DMS 273 (cell line): ENCODE data around the gene BNC2.

Source experiments
- DNase-seq: peaks from one replicate; lab custom pipeline; 2025; ENCODE audit not compliant: unreplicated experiment; lab: John Stamatoyannopoulos, UW

BNC2 gene

DNA sequence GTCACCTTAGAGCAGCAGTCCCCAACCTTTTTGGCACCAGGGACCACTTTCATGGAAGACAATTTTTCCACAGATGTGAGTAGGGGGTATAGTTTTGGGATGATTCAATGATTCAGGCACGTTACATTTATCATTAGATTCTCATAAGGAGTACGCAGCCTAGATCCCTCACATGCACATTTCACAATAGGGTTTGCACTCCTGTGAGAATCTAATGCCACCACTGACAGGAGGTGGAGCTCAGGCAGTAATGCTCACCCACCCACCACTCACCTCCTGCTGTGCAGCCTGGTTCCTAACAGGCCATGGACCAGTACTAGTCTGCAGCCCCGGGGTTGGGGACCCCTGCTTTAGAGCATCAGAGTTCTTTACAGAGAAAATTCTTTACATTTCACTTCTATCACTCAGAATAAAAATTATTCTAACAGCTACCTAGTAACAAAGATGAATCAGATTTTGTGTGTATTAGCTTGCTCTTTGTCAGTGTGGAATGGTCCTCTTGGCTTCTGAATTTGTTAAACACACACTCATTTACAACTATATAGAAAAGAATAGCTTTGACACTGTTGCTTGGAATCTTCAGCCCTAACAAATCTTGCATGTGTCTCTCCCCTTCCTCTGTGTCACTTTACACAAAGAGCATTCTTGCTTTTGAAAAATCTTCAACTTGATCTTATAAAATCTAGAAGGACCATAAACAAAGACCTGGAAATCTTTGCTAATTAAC is 438.6 kb downstream of the BNC2 start:
- DNase-seq = no peak

DNA sequence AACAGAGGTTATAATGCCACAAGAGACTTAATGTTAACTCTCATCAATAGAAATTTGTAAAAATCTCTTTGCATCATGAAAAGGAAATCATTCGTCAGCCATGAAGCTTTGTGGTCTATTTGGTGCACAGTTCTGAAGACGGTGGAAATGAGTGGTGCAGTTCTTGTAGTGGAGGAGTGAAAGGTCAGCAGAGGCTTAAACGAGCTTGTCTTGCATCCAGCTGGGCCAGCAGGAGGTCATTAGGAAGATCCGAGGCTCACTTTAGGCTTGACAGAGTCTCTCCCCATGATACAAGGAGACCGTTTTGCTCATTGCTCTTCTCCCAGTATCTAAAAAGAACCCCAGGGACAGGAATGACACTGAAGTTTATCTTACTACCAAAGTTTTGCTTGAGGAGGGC is 440.8 kb downstream of the BNC2 start:
- DNase-seq = no peak

DNA sequence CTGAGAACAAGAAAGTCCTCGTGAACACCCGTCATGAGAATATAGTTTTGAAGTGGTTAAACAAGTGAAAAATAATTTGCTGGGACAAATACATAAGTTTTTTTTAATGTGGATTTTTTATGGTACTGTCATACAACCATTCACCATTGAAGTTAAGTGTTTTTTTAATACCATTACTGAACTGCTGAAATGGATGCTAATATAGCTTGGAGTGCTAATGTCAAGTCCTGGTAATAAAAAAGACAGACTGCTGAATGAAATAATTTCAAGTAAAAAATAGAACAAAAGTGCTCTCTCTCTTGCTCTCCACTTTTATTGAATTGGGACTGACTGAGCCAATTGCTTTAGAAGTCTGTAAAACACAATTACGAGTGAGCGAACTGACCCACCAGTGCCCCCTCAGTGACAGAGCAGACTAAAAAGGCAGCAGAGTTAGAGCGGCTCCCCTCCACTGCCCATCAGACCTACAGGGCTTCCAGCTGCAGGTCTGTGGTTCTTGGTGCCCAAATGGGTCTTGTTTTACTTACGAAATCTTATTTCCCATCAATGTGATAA is 442.5 kb downstream of the BNC2 start:
- DNase-seq = no peak

DNA sequence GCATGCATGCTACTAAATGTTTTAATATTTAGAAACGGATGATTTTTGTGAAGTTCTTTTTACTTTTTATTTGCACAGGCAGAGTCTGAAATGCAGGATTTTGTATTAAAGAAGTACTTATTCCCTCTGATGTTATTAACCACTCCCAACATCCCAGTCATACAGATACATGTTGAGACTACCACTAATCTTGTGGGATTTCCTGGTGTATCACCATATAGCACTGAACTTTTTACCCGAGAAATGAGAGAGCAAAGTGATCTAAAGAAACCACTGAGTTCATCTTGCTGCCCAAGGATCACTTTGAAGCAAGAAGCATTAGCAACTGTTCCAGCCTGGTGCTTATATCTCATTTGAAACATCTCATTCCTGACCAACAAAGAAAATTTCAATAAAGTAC is 443.8 kb downstream of the BNC2 start:
- no peak for DNase-seq

DNA sequence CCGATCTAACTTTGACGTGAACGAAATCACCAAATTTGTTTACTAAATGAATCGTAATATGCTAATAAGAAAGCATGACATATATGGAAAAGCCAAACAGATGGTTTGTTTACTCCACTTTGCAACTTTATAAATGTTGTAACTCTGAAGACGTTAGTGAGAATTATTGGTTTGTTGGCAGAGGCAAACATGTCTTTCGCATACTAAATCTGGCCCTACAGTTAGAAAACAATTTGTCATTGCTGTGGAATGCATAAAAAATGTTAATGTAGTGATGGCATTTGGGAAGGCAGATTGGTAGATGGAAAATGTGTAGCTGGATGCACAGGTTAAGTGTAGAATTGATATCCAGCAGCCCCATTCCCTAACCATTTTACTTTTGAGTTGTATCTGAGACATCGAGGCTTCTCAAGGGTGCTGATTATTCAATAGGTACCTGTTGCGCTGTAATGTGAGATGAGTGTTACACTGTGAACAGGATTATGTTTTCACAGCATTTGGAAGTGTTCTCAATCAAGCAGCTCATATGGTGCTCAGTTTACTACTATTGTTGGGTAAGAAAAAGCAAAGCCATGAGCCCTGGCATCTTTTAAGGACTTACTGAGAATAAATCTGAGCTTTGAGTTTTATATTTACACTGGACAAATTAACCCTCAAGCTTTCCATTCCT is 444.8 kb downstream of the BNC2 start:
- no peak for DNase-seq

DNA sequence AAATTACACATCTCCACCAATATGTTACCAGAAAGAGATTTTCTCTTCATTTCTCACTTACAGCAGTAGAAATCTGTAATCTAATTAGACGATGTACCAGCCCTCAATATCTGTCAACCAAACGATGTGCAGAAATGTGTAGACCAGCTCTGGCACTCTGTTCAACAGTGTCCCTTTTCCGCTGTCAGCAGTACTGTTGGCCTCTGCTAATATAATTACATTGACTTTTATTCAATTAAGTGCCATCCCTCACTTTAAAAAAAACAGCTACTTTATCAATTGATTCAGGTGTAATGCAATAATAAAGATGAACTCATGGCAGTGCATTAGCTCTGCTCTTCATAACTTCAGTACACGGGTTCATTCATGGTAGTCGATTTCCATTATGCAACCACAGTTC is 448.4 kb downstream of the BNC2 start:
- no peak for DNase-seq

DNA sequence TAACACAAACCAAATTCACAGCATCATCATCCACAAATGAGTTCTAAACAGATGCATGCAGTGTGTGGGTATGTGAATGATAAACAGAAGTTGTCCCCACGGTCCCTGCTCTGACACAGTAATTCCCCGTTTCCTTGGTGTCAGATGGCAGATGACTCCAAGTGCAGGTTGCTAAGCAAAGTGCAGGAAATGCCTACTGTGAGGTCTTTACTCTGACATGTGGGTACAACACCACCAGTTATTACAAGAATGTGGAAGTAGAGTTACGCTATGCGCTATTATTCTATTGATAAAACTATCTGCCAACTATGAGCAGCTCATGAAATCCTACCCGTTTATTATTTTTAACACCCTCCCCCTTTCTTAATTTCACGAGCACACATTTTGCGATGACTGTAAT is 448.9 kb downstream of the BNC2 start:
- peak; percentile 10 for DNase-seq

DNA sequence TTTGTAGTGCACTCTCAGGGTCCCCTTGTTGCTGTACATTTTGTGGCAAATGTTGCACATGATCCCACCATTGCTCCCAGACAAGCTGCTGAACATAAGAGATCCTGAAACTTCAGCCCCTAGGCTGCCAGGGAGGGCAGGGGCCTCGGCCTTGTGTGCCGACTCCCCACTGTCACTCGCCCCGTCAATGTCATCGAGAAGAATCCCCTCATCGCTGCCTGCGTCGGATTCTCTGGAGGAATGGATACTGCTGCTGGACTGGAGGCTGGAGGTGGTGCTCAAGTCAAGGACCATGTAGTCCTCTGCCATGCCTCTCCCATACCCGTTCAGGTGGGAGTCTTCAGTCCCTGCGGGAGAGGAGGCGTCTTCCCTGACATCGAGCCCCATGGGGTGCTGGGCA is 451.3 kb downstream of the BNC2 start:
- DNase-seq = no peak

DNA sequence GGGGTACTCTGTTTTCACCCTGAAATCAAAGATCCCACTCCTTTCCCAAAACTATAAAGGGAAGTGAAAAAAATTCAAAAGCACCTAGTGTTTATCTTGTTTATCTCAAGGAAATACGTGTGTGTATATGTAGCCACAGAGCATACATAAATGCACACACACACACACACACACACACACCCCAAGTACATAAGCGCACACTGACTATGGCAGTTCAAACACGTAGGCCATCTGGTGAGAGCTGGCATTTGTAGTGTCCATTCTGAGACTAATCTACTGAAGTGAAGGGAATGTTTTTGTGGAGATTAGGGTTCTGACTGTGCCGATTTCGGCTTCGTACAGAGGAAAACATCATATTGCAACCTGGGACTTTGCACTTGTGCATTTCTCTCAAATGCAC is 451.7 kb downstream of the BNC2 start:
- no peak for DNase-seq

DNA sequence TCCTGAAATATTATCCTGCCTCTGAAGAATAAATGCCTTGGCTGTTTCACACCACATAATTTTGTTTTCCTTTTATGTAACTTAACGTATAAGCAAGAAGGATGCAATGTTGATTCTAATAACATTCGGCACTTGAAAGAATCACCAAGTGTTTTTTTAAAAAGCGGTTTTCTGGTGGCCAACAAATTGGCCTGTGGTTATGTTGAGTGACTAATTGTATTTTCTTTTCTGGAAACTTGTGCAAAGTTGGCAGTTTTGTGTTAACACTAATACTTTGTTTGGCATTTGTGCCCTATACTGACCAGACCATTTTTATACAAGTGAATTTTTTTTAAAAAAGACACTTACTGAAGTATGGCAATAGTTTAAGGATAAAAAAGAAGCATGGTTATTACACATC is 452.7 kb downstream of the BNC2 start:
- DNase-seq = no peak

DNA sequence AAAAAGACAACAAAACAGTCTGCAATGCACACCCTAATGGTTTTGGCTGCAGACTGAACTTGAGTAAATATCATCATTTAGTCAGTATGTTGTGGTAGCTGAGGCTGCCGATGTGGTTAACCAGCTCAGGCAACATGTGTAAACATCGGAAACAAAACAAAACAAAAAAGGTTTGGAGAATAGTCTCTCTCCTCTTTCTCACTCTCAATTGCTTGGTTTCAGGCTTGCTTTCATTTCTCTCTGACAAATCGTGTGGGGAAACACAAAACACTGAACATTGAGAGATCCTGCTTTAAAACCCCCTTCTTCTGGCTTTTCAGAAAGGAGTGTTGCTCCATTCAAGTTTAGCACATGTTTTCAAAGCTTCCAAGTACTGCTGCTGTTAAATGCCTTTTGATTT is 453.3 kb downstream of the BNC2 start:
- DNase-seq = no peak

DNA sequence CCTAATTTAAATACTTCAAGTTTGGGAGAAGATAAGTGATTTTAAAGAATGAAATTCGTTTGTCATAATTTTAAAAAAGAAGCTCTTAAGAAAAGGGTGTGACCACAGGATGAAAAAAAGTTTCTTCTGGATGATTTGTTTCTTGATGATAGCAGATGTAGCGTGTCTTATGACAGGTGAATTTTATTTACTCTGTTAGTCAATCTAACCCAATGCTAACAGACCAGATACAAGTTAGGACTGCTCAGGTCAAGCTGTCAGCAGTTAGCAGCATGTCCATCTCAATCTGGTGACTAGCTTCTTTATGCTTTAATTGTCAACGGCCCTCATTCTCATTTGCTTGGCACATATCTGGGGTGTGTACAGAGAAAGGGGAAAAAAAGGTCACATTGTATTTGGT is 456.0 kb downstream of the BNC2 start:
- peak; percentile 17 for DNase-seq

DNA sequence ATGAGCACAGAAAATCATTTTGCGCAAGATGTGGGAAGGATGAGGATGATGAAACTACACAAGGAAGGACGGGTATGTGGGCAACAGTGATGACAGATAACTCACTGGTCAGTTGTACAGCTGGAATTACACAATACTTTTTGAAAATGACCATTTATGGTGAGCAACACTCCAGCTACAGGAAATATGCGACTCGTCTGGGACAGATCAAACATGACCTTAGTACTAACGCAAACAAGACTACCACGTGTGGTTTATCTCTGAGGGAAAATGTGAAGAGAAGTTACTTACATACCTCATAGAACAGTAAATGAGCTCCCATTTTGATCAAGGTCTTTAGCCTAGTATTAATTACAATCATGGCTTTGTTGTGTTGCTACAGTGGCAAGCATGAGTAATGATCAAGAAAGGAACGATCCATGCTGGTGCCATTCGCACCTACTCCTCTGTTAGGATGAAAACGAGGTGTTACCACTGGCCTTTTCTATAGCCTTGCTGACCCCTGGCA is 456.9 kb downstream of the BNC2 start:
- DNase-seq = no peak

DNA sequence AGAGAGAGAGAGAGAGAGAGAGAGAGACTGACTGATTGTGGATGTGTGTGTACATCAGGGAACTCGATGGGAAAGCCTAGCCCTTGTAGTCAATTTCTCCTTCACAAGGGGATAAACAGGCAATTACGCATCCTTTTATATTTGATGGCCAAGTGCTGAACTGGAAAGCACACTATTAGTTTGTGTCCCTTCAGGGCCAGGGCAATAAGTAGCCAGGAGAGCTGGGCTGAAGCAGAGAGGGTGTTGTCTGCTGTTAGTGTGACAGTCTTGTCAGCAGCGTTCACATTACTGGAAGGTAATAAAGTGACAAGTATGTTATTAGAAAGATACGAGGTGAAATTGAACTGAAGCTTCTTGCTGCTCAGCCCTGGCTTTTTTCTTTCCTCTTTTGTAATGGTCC is 457.7 kb downstream of the BNC2 start:
- DNase-seq = no peak

DNA sequence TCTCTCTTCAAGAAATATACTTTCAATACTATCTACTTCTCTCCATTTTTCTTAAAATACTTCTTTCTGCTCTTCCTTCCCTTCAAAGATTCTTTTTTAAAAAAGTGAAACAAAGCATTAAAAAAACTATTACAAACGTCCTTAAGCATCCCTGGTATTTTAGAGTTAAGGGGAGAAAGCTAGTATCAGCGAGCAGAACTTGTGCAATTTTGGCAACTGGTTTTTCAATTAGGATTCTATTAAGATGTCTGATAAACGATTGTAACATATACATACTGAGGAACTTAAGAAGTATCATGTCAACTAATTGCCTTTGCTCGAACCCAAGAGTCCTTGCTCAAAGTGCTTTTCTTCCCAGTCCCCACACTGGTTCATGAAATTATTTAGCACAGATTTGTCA is 459.2 kb downstream of the BNC2 start:
- no peak for DNase-seq

DNA sequence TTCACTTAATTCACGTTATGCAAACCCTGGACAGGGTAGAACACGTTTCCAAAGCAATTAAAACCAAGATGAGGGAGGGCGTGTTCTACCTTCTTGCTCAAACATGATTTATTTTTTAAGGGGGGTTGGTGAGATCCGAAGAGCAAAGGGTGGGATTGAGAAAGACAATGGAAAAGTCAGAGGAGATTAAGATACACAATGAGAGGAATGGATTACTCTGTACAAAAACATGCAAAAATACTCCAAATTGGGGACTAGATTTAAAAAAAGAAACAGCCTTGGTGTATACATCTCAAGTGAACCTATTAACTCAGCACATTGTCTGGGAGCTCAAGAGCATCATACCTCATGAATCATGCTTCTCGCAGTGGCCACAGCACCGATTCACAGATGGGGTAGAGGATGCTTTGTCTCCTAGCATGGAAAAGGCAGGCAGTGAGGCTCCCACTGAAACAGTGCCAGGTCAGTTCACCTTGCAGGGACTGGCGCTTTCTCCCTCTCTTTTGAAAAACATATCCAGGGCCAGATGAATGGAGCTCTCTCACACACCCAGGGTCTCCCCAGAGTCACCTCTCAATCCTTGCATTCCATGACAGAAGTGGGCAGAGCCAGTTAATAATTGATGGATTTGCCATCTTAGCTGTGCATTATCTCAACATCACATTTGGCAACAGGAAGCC is 459.7 kb downstream of the BNC2 start:
- DNase-seq = no peak

DNA sequence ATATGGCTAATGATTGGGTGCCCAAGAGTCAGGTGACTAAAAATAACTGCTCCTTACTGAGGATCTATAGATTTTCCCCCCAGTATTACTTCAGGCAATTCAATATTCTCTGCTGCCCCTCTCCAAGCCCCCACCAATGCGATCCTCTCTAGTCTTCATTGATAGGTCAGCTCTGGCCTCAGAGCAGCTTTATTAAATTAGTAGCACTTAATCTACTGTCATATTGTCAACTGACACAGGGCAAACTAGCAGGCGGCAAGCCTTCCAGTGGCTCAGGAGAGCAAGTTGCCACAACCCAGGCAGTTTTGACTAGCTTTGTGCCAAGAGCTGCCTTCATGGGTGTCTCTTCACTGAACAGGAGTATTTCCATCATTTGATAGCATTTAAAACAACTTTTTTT is 462.9 kb downstream of the BNC2 start:
- DNase-seq = peak; percentile 15

DNA sequence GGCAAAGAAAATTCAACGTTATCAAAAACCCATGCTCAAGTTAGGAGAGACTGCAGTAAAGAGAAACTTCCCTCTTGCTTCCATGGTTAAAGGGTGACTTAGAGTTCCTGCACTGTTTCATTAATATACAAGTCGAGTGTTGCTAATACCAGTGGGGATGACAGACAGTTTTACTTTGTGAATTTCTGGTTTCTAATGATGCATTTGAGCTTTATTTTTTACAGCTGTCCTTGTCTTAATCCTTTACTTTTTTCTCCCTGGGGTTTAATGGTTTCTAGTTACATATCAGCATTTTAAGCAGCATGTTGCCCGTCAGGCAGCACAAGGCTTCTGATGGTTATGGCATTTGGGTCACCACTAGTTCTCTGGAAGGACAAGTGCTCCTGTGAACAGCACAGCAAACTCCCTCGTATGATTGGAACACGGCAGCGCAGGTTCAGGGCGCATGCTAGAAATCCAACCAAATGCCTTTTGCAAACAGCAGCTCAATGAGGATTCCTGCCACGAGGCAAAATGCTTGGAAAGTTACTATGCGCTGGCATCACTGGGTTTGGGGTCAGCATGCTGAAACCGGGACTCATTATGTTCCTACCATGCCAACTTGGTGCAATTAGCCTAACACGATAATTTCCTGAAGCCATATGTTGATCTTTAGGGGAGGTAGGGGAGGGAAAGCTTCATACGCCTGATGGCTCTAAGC is 463.8 kb downstream of the BNC2 start:
- peak; percentile 81 for DNase-seq

DNA sequence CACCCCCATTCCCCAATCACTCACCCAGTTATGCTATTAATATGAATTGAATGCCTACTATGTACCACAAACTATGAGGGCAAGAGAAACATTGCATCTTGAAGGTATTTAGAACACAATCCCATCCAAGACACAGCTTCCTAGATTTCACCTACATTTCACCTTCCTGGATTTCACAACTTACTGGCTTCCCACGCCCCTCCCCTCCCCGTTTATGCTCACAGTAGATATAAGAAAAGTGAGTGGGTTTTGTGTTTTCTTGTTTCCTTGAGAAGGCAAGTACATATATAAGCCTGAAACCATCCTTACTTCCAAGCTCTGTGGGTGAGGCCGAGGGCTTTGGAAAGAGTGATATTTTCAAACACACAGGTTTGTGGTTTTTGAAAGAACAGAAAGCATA is 465.0 kb downstream of the BNC2 start:
- no peak for DNase-seq

DNA sequence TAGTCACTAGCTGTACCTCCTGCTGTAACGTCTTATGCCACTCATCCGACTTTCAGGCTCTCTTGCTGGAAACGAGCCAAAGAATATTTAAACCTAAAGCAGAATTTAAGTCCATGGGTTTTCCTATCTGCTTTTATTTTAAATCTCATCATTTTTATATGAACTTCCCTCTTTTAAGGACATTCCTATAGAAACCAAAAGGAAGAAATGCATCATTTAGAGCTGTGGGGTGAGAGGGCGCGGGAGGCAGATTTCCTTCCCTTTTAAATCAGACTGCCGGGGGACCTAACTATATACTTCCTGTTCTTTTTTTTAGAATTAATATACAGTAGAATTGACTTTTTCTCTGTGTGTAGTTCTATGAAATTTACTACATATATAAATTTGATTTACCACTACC is 468.8 kb downstream of the BNC2 start:
- no peak for DNase-seq

DNA sequence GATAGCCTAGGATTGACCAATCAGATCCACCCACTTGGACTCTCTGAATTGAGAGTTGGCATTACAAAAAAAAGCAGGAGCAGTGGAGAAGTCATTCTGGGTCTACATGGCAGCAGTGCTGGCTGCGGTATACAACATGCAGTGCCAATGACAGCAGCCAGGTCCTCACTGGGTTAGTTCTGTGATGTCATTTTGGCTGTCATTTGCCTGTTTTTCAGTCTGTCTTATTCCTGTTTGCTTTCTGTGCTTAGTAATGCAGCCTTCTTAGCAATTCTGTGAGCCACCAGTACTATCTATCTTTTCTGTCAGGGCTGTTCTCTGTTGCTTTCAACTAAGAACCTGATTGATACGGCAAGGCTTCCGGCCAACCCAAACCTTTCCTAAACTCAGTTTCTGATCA is 471.8 kb downstream of the BNC2 start:
- DNase-seq = no peak
